ENCODE measurements around the gene TECPR1. TPM values are rescaled to one million over a fixed set of nuclear protein-coding genes. Genes with fewer than 3 reads are reported as not detected.

TECPR1 gene
- total RNA-seq, 1 donor from 2014 or later, result 23.9 TPM

DNA sequence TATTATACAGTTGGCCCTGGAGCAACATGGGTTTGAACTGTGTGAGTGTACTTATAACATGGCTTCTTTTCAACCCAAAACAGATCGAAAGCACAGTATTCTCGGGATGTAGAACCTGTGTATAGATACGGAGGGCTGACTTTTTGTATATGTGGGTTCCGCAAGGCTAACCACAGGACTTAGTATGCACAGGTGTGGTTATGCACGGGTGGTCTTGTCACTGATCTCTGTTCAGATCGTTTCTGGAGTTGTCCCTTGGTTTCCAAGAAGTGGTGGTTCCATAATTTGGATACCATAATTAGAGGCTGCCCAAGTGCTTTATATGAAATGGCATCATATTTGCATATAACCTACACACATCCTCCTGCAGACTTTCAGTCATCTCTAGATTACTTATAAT, 51.7 kb downstream of the TECPR1 start:
- Mint-ChIP-seq H3K4me3 (ENCODE audit: unreplicated experiment) (no peak overlapping the region), H3K27ac (ENCODE audit: unreplicated experiment) (no peak overlapping the region), H3K27me3 (ENCODE audit: low read depth, unreplicated experiment) (no peaks in the 10 kb centered on the region), H3K9me3 (ENCODE audit: unreplicated experiment) (no peaks in the 10 kb centered on the region), H3K4me1 (ENCODE audit: low read depth, unreplicated experiment) (peaks cover 15% of the 10 kb centered on the region), H3K36me3 (ENCODE audit: low read depth, unreplicated experiment) (peaks cover 7% of the 10 kb centered on the region)
- DNase-seq (ENCODE audit: low read depth), result no peak
- no peak overlapping the region for H3K27ac ChIP-seq (ENCODE audit: low read depth, low read length)
- H3K4me1 ChIP-seq (ENCODE audit: insufficient read depth, low read length), result no peaks in the 10 kb centered on the region
- H3K27me3 ChIP-seq (ENCODE audit: insufficient read depth, low read length), result no peaks in the 10 kb centered on the region
- FAIRE-seq, result no peak
- H3K79me2 ChIP-seq (ENCODE audit: insufficient read depth, low read length), result peaks cover 3% of the 10 kb centered on the region
- no peaks in the 10 kb centered on the region for H3K36me3 ChIP-seq (ENCODE audit: insufficient read depth, low read length)
- TF ChIP-seq, protein P1, sequence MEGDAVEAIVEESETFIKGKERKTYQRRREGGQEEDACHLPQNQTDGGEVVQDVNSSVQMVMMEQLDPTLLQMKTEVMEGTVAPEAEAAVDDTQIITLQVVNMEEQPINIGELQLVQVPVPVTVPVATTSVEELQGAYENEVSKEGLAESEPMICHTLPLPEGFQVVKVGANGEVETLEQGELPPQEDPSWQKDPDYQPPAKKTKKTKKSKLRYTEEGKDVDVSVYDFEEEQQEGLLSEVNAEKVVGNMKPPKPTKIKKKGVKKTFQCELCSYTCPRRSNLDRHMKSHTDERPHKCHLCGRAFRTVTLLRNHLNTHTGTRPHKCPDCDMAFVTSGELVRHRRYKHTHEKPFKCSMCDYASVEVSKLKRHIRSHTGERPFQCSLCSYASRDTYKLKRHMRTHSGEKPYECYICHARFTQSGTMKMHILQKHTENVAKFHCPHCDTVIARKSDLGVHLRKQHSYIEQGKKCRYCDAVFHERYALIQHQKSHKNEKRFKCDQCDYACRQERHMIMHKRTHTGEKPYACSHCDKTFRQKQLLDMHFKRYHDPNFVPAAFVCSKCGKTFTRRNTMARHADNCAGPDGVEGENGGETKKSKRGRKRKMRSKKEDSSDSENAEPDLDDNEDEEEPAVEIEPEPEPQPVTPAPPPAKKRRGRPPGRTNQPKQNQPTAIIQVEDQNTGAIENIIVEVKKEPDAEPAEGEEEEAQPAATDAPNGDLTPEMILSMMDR (IDR thresholded peaks at IDR 0.05; ENCODE audit: insufficient read depth, low read depth, low read length), result no peak
- TF ChIP-seq EZH2 (IDR thresholded peaks at IDR 0.05; ENCODE audit: insufficient read depth, low read length), result no peak
- no peaks in the 10 kb centered on the region for H3K9me3 ChIP-seq (ENCODE audit: insufficient read depth, low read depth, low read length)
- no peak overlapping the region for H3K4me2 ChIP-seq (ENCODE audit: low read length)
- H2AFZ ChIP-seq (ENCODE audit: low read depth, low read length), result no peak overlapping the region
- H3K9ac ChIP-seq (ENCODE audit: low read length), result no peak overlapping the region
- peaks cover 4% of the 10 kb centered on the region for H4K20me1 ChIP-seq (ENCODE audit: insufficient read depth, low read length)
- no peak overlapping the region for H3K4me3 ChIP-seq (ENCODE audit: insufficient read depth, low read depth, low read length)

DNA sequence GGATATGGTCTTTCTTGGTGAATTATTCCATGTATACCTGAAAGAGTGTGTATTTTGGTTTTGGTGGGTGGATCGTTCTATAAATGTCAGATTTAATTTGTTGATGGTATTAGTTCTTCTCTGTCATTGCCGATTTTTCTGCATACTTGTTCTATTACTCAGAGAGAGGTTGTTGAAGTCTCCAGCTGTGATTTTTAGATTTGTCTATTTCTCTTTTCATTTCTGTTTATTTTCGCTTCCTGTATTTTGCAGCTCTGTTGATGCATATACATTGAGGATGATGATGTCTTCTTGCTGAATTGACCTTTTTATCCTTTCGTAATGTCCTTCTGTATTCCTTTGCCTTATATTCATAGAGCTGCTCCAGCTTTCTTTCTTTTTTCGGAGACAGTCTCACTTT, 52.9 kb downstream of the TECPR1 start:
- TF ChIP-seq, protein P1 (IDR thresholded peaks at IDR 0.05; ENCODE audit: insufficient read depth, low read depth, low read length), result no peak
- TF ChIP-seq EZH2 (IDR thresholded peaks at IDR 0.05; ENCODE audit: insufficient read depth, low read length), result no peak
- Histone ChIP-seq H3K4me1 (ENCODE audit: insufficient read depth, low read length) (no peaks in the 10 kb centered on the region), H3K27ac (ENCODE audit: low read depth, low read length) (no peak overlapping the region), H2AFZ (ENCODE audit: low read depth, low read length) (no peak overlapping the region), H3K36me3 (ENCODE audit: insufficient read depth, low read length) (no peaks in the 10 kb centered on the region), H3K9me3 (ENCODE audit: insufficient read depth, low read depth, low read length) (no peaks in the 10 kb centered on the region), H3K4me2 (ENCODE audit: low read length) (peak overlapping the region; percentile 17), H3K4me3 (ENCODE audit: insufficient read depth, low read depth, low read length) (no peak overlapping the region), H3K9ac (ENCODE audit: low read length) (no peak overlapping the region), H3K27me3 (ENCODE audit: insufficient read depth, low read length) (no peaks in the 10 kb centered on the region), H3K79me2 (ENCODE audit: insufficient read depth, low read length) (peaks cover 3% of the 10 kb centered on the region), H4K20me1 (ENCODE audit: insufficient read depth, low read length) (peaks cover 4% of the 10 kb centered on the region)
- Mint-ChIP-seq H3K36me3 (ENCODE audit: low read depth, unreplicated experiment) (peaks cover 7% of the 10 kb centered on the region), H3K27ac (ENCODE audit: unreplicated experiment) (no peak overlapping the region), H3K27me3 (ENCODE audit: low read depth, unreplicated experiment) (no peaks in the 10 kb centered on the region), H3K4me1 (ENCODE audit: low read depth, unreplicated experiment) (peaks cover 15% of the 10 kb centered on the region), H3K9me3 (ENCODE audit: unreplicated experiment) (no peaks in the 10 kb centered on the region), H3K4me3 (ENCODE audit: unreplicated experiment) (no peak overlapping the region)
- FAIRE-seq, result no peak
- no peak for DNase-seq (ENCODE audit: low read depth)

DNA sequence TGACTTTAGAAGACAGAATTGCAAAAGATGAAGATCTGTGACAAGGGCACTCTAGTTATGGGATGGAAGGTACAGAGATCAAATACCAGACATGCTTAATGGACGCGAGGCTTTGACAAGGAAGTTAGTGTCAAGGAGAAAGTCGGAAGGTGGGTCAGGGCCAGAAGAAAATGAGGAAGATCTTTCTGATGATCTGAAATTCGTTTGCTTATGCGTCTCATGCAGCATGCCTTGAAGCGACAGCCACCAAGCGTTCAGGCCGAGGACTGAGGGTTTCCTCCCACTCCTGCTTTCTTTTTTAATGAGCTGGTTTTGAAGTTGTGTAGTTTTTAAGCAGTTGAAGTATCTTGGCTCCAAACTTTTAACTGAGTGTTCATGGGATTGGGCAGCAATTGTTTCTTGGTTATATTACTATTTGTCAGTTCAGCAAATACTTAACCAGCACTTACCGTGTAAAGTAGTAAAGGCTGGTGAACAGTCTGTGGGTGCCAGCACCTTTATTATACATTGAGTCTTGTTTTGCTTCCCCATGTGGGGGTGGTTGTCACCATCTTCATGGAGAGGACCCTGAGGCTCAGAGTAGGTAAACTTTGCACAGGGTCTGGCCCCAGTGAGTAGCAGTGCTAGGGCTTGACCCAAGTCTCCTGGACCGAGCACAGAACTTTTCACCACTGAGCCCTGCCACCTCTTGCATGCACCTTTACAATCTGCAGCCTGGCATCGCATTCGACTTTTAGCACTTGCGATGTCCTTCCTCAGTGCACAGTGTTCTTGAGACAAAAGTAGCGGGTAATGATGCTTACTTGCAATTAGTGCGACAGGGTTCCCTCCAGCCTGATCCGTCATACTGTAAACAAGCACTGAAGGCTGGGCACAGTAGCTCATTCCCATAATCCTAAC, 55.1 kb downstream of the TECPR1 start:
- no peak for TF ChIP-seq EZH2 (IDR thresholded peaks at IDR 0.05; ENCODE audit: insufficient read depth, low read length)
- H3K36me3 ChIP-seq (ENCODE audit: insufficient read depth, low read length), result no peaks in the 10 kb centered on the region
- no peak overlapping the region for H3K27ac Mint-ChIP-seq (ENCODE audit: unreplicated experiment)
- H3K27me3 Mint-ChIP-seq (ENCODE audit: low read depth, unreplicated experiment), result no peaks in the 10 kb centered on the region
- no peak overlapping the region for H3K4me3 Mint-ChIP-seq (ENCODE audit: unreplicated experiment)
- no peak overlapping the region for H3K4me3 ChIP-seq (ENCODE audit: insufficient read depth, low read depth, low read length)
- H3K9ac ChIP-seq (ENCODE audit: low read length), result no peak overlapping the region
- H3K27ac ChIP-seq (ENCODE audit: low read depth, low read length), result no peak overlapping the region
- peaks cover 4% of the 10 kb centered on the region for H4K20me1 ChIP-seq (ENCODE audit: insufficient read depth, low read length)
- H2AFZ ChIP-seq (ENCODE audit: low read depth, low read length), result no peak overlapping the region
- H3K27me3 ChIP-seq (ENCODE audit: insufficient read depth, low read length), result no peaks in the 10 kb centered on the region
- peaks cover 10% of the 10 kb centered on the region for H3K4me1 Mint-ChIP-seq (ENCODE audit: low read depth, unreplicated experiment)
- H3K4me2 ChIP-seq (ENCODE audit: low read length), result no peak overlapping the region
- H3K4me1 ChIP-seq (ENCODE audit: insufficient read depth, low read length), result no peaks in the 10 kb centered on the region
- DNase-seq (ENCODE audit: low read depth) (no peak), FAIRE-seq (no peak)
- no peaks in the 10 kb centered on the region for H3K9me3 ChIP-seq (ENCODE audit: insufficient read depth, low read depth, low read length)
- H3K9me3 Mint-ChIP-seq (ENCODE audit: unreplicated experiment), result no peaks in the 10 kb centered on the region
- H3K79me2 ChIP-seq (ENCODE audit: insufficient read depth, low read length), result peaks cover 3% of the 10 kb centered on the region
- H3K36me3 Mint-ChIP-seq (ENCODE audit: low read depth, unreplicated experiment), result peaks cover 11% of the 10 kb centered on the region

All from astrocyte (in vitro differentiated cells and primary cell).